ENCODE results near the gene SOBP.

The SOBP gene

GRCh38 chr6:107695061-107695720 is 205.3 kb downstream of the SOBP start:
- DNase-seq, result no peak

GRCh38 chr6:107697682-107698081 is 207.8 kb downstream of the SOBP start:
- DNase-seq, result no peak

GRCh38 chr6:107698146-107698545 is 208.2 kb downstream of the SOBP start:
- no peak for DNase-seq

- no peak for DNase-seq
Observed at GRCh38 chr6:107699254-107699653, 209.3 kb downstream of the SOBP start.

GRCh38 chr6:107699697-107700325 is 209.9 kb downstream of the SOBP start:
- no peak for DNase-seq

GRCh38 chr6:107703606-107704005 is 213.7 kb downstream of the SOBP start:
- no peak for DNase-seq

- DNase-seq, result no peak
Observed at GRCh38 chr6:107704347-107705013, 214.6 kb downstream of the SOBP start.

GRCh38 chr6:107706516-107707115 is 216.7 kb downstream of the SOBP start:
- DNase-seq, result no peak

- DNase-seq, result no peak
Observed at GRCh38 chr6:107707346-107708275, 217.7 kb downstream of the SOBP start.

GRCh38 chr6:107708435-107708834 is 218.5 kb downstream of the SOBP start:
- DNase-seq, result no peak

GRCh38 chr6:107709341-107709740 is 219.4 kb downstream of the SOBP start:
- DNase-seq, result no peak

All from CD4-positive, alpha-beta T cell treated with Interleukin-15 for 1 hour (primary cell).